GM18868 (cell line): ENCODE results near the gene SCRT2.
A peak's percentile ranks its signal among the peaks of the same experiment; 100 is the strongest.
"Not testable (repeated sequence)": the region's sequence is repeated elsewhere in the genome, so short reads cannot be mapped to it uniquely, and the experiment has no call there.

Source experiments
- ATAC-seq: cut with Tn5 transposase; IDR thresholded peaks from one replicate; pipeline ENCODE4 v1.9.1; 2021; ENCODE audit warnings: mild to moderate bottlenecking, moderate library complexity; ENCODE audit not compliant: unreplicated experiment

Gene SCRT2

DNA sequence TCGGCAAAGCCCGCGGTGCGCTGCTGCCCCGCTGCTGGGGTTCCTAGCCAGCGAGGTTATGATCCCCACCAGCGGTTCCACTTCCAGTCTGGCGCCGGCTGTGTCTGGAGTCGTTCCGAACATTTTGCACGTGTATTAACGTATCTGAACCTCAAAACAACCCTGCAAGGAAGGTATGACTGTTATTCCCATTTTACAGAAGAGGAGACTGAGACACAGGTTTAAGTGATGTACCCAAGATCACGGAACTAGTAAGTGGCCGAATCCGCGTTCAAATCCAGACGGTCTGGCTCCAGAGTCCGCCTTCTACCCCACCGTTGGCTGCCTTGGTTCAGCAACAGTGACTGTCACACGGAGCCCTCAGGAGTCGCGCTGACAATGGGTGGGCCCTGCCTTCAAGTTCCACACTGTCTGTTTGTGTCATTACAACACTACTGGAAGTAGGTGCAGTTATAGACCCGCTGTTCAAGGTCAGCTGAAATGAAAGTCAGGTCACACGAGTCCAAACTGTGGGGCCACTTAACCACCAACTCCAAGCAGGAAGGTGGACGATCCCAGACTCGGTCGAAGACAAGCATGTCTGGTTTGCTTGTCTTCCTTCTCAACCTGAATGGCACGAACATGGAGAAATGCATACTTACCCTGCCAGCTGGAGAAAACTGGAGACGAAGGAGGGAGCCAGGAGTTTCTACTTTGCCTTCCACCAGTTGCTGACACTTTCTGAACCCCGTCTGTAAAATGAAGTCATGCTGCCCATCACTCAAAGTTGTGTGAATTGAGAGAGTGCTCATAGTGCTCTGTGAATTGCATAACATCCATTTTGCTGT lies 21.8 kb downstream of the SCRT2 start:
- ATAC-seq: no peak

DNA sequence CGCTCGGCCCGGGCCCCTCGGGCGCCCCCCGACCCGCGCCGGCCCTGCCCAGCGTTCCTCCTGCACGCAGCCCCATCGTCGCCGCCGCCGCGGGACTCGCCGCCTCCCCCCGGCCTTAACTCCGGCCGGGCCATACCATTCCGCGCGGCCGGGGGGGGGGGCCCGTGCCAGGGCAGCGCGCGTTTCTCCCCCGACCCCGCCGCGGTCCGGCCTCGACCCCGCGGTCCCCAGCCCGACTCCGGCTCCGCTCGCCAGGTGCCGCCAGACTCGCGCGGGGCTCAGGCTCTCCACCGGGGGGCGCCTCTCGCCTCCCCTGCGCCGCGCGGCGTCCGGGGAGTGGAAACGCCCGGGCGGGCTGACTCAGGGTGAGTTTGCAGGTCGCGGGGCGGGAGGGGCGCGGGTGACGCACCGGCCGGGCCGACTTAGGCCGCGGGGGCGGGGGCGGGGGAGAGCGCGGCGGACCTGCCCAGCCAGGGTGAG lies 22.5 kb downstream of the SCRT2 start, which contains the start of gene SRXN1:
Gene SRXN1, minus strand, starts transcription at position 91 of the 480 bp plus-strand sequence. Its CDS starts 15 bp downstream, at position 76.
- ATAC-seq: peak; percentile 92

DNA sequence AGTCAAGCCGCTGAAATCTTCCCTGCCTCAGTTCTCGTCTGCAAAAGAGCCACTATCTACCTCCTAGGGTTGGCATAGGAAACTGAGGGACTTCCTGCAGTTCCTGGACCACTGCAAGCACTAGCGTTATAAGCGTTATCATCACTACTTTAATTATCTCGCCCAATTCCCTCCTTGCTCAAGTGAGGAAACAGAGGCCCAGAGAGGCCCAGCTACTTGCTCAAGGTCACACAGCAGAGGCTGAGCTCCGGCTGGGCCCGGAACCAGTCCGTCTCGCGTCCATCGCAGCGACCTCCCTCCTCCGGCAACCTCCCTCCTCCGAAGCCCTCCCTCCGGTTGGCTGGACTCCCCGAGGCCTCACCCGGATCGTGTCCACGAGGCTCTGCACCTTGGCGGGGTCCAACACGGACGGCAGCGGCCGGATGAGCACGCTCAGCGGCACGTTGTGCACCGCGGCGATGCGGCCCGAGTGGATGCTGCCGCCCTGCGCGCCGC lies 22.9 kb downstream of the SCRT2 start:
- no peak for ATAC-seq

DNA sequence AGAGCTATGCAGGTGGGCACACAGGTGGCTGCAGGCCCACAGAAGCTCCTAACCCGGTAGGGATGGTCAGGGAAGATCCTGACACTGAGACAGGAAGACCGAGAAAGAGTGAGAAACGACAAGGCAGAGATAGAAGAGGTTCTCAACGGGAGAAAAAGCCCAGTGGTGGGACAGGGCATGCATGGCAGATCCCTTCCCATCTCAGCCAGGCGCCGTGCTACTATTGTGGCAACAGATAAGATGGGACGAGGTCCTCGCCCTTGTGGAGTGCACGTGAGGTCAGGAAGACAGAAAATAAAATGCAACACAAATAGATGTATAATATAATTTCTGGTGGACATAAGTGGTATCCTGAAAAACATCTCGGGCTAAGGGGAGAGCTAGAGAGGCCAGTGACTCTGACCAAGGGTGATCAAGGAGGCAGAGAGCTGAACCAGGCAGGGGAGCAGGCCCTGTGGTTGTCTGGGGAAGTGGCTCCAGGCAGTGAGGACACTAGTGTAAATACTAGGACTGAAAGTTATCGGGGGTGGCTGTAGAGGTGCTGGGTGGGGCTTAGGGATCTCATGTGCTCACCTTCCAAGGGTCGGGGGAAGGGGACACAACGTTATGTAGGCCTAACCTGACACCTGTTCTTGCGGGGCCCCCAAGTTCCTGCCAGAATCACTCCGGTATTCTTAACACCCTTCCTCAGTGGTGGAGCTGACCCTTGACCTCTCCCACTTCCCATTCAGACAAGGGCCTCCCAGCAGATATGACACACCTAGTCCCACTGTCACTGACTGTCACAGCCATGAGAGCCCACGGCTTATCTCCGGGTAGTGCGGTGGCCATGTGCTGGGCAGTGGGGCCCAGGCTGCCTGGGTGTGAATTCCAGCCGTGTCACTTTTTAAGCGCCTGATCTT lies 23.6 kb downstream of the SCRT2 start:
- ATAC-seq: no peak

DNA sequence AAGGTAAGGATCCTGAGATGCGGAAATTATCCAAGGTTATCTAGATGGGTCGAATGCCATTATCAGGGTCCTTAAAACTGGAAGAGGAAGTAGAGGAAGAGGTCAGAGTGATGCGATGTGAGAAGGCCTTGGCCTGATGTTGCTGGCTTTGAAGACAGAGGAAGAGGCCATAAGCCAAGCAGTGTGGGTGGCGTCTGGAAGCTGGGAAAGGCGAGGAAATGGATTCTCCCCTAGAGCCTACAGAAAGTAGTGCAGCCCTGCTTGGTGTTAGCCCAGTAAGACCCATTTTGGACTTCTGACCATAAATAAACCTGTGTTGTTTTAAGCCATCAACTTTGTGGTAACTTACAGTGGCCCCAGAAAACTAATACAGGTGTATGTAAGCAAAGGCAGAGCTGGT lies 24.6 kb downstream of the SCRT2 start:
- ATAC-seq: no peak

DNA sequence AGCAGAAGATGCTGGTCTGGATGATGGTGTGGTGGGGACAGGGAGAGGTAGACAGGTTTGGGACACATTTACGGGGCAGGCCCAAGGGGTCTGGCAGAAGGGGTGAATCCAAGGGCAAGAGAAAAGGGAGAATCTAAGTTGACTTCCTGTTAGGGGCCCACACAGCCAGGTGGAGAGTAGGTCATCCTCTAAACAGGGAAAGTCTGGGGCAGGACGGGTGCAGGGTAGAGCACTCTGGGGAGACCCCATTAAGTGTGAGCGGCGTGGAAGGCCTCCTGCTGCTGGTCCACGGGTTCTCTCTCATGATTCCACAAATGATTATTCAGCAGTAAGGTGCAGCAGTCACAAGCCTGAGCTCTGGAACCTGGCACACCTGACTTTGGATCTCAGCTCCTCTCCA lies 25.3 kb downstream of the SCRT2 start:
- no peak for ATAC-seq

DNA sequence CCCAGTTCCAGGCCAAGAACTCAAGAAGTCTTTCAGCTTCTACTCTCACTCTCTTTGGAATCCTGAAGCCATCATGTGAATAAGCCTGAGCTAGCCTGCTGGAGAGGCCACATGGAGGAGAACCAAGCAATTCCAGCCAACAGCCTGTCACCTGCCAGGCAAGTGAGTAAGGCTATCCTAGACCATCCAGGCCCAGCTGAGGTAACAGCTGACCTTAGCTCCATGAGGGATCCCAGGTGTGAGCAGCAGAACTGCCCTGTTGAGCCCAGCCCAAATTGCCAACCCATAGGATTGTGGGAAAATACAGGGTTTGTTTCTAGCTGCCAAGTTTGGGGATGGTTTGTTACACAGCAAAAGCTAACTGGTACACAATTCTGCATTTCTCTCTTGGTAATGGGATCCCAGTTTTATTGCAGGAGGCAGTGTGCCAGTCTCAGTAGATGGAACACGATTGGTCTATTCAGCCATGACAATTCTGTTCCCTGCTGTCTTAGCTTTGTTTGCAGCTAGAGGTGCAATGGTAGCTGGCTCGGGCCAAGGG lies 28.1 kb downstream of the SCRT2 start:
- no peak for ATAC-seq

DNA sequence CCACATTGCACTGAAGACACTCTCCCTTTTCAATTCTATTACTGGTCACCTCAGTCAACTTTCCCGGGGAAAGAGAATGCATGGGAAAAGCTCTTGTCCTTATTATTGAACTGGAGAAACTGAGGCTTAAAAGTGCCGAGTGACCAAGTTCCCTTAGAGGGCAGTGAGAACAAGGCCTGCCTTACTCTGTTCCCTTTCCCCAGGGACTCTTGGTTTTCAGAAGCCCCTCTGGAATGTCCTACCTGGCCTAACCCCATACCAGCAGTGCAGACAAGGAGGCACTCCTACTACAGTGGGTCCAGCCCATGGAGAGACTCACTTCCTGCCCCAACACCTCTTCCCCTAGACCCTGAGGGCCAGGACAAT lies 28.8 kb downstream of the SCRT2 start:
- ATAC-seq: no peak

DNA sequence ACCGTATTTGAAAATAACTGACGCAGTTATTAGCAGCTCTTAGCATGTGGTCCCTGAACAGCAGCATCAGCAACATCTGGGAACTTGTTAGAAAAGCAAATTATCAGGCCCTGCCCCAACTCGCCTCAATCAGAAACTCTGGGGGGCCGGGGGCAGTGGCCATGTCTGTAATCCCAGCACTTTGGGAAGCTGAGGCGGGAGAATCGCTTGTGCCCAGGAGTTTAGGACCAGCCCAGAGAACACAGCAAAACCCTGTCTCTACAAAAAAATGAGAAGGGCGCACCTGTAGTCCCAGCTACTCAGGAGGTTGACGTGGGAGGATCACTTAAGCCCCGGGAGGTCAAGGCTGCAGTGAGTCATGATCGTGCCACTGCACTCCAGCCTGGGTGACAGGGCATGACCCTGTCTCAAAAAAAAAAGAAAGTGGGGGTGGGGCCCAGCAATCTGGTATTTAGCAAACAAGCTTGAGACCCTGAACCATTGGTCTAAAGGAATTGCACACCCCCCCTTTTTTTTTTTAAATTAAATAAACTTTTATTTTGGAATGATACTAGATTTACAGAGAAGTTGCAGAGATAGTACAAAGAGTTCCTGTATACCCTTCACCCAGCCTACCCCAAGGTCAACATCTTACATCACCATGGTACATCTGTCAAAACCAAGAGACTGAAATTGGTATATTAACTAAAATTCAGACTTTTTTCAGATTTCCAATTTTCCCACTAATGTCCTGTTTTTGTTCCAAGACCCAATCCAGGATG lies 29.3 kb downstream of the SCRT2 start:
- ATAC-seq: no peak

DNA sequence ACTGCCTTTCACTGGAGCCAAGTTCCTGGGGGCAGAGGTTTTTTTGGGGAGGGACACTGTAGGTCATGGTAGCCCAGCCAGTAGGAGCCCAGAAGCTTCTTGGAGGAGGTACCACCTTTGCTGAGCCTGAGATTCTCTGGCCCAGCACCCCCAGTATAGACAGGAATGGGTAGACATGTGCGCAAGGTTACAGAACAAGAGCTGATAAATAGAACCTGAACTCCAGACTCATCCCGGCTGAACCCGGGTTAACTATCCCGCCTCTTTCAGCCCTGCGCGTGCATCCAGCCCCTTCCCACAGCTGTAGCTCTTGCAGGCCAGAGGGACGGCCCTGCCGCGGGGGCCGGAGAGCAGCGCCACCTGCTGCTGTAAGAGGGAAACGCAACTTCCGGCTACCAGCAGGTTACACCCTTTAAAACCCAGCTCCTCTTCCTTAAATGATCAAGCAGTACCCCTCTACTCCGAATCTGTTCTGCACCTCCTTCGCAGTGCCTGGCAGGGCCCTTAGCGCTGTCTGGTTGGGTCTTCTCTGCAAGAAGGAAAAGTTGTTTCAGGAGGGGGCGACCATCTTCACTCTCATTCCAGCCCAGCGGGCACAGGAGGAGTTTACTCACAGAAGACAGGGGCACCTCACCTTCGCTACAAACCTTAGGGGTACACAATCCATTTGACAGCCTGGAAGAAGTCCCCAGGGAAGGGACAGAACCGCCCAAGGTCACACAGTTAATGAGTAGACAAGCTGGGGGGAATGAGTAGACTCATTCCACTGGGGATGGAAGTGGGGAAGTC lies 30.1 kb downstream of the SCRT2 start:
- peak; percentile 76 for ATAC-seq

DNA sequence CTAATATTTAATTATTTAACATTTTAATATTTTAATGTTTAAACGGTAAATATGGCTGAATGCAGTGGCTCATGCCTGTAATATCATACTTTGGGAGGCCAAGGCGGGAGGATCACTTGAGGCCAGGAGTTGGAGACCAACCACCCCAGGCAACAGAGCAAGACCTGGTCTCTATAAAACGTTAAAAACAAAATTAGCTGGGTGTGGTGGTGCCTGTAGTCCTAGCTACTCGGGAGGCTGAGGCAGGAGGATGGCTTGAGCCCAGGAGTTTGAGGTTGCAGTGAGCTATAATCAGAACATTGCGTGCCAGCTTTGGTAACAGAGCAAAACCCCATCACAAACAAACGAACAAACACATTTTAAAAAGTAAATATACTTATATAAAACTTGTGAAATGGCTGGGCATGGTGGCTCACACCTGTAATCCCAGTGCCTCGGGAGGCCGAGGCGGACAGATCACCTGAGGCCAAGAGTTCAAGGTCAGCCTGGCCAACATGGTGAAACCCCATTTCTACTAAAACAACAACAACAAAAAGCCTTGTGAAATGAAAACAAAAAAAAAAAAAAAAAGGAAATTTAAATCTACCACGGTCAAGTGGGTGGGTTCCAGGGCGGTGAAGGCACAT lies 30.8 kb downstream of the SCRT2 start:
- no peak for ATAC-seq

DNA sequence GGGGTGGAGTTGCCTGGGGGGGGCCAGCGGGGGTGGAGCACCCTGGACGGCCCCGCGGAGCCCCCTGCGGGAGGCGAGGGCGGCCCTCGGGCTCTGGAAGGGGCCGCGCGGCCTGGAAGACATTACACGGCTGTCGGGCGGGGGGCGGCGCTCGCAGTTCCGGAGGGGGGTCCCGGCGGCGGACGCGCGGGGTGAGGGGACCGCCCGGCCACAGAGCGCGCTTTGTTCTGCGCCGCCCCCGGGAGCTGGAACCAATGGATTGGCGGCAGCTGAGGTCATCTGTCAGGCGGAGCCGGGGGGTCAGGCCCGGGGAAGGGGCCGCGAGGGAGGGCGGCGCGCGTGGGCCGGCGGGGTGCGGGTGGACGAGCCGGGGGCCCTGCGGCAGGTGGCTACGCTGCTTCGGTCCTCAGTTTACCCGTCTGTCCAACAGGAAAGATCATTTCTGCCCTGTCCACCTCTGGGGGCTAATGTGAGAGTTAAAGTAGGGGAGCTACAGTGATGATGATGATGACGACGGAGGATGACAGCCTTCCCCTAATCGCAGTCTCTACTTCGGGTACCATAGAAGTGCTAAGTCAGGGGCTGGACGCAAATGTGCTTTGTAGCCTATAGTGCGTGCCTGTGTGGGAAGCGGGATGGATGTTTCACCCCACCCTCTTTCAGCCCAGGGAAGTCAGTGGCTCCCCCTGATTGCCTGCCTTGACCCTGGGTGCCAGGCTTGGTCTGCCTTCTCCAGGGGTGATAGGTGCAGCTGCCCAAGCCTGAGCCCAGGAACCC lies 33.0 kb downstream of the SCRT2 start:
- ATAC-seq: no peak

DNA sequence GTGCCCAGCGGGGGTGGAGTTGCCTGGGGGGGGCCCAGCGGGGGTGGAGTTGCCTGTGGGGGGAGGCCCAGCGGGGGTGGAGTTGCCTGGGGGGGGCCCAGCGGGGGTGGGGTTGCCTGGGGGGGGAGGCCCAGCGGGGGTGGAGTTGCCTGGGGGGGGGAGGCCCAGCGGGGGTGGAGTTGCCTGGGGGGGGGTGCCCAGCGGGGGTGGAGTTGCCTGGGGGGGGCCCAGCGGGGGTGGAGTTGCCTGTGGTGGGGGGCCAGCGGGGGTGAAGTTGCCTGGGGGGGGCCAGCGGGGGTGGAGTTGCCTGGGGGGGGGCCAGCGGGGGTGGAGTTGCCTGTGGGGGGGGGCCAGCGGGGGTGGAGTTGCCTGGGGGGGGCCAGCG lies 33.6 kb downstream of the SCRT2 start:
- ATAC-seq: not testable (repeated sequence)

DNA sequence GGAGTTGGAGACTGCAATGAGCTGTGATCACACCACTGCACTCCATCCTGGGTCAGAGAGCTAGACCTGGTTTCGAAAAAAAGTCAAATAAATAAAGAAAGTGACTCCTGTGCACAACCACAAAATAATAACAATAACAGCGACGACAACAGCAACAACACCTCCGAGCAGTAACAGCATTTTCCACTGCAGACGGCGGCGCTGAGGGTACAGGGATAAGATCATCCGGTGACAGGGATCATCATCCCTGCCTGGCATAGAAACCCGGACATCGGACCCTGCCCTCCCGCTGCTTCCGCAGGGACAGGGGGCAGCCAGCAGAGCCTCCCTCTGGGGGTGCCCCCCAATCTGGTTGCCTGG lies 34.1 kb downstream of the SCRT2 start:
- no peak for ATAC-seq

DNA sequence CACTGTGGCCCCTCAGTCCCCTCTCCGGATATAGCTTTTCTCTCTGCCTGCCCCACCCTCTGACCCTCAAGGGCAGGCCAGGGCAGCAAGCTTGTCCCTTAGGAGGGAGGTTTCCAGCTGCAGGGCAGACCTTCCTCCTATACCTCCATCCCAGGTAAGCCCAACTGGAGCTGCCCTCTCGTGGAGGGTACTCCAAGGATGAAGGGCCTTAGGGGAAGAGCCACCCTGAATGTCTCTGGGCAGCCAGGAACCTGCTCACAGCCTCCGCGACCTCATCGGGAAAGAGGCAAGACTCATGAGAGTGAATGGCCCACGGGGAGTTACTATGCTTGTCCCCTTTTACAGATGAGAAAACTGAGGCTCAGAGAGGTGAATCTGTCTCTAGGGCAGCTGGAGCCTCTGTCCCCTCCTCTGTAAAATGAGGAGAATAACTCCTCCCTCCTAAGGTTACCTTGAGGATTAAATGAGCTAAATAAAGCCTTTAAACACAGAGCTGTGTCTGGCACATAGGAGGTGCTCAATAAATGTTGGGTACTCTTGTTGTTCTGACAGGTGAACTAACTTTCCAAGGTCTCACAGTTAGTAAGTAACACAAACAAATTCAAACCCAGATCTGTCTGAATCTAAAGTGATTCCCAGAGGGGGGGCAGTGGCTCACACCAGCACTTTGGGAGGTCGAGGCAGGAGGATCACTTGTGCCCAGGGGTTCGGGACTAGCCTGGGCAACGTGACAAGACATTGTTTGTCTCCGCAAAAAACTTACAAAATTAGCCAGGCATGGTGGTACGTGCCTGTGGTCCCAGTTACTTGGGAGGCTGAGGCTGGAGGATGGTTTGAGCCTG lies 34.7 kb downstream of the SCRT2 start:
- no peak for ATAC-seq

DNA sequence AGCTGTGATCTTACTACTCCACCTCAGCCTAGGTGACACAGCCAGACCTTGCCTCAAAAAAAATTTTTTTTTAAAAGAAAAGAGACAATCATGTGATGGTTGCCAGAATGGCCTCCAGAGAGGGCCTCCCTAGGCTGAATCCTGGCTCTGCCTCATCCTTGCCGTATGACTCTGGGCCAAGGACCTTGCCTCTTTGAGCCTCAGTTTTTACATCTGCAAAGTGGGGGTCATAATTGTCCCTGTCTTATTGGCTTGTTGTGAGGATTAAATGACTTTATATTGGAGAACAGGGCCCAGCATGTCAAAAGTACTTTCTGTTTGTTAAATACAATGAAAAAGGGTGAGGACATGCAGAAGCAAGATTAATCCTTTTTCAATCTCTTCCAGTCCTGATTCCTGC lies 37.0 kb downstream of the SCRT2 start:
- no peak for ATAC-seq

DNA sequence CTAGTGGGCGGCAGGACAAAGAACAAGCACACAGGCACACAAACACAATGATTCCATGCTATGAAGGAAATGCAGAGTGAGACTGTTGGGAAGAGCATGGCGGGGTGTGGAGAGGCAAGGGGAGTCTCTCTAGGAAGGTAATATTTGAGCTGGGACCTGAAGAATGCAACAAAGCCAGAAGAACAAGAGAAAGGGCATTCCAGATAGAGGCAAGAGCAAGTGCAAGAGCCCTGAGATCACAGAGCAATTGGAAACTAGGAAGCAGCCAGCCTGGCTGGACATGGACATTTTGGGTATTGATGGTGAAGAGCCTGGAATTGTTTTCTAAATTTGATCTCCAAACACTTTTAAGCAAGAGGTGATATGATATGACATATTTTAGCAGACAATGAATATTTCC lies 38.0 kb downstream of the SCRT2 start:
- no peak for ATAC-seq

DNA sequence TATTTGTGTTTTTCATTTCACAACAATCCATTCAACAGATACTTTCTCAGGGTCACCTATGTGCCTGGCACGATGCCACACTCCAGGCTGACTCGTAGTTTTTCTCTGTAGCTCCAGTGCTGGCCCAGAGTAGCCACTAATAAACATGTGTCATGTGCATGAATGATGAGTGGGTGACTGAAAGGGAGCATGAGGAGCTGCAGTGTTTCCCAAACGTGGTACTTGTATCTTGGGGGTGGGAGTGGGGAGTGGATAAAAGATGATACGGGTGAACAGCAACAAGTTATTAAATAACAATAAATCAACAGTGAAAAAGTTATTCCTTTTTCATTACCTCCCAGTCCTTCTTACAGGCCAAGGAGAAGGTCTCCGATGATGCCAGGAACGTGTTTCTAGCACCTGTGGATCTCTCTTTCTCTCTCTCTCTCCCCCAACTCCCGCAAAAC lies 39.7 kb downstream of the SCRT2 start:
- ATAC-seq: no peak
